ENCODE measurements around the gene DENND2A.

DNA sequence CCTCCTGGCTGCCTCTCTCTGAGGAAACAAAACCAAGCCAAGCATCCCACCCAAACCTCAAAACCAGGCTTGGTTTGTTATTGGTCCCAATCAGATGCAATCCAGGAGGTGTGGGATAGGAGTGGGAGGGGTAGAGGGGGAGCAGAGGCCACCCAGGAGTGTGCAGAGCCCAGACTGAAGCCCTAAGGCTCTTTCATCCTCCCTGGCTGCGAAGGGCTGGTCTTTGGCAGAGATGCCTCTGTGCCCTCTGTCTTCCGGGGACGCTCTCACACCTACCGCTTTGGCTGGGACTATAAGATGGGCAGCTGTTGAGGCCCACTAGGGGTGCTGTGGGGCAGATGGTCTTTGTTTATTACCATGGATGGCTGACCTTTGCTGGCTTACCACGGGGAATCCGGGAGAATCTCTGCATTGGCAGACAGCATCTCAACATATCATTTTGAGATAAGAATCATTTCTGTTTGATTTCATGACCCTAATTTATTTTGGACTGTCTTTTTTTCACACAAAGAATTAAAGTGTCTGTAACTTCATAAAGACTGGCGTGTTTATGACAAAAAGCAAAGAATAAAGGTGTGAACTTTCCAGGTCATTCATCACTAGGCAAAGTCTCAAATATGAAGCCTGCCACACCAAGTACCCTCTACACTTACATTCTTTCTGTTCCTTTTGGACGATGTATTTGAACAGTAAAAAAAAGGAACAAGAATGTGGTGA lies 6.5 kb upstream of the DENND2A start:
- TF ChIP-seq EZH2 (IDR thresholded peaks at IDR 0.05; ENCODE audit: borderline replicate concordance): no peak
- TF ChIP-seq, protein P1, sequence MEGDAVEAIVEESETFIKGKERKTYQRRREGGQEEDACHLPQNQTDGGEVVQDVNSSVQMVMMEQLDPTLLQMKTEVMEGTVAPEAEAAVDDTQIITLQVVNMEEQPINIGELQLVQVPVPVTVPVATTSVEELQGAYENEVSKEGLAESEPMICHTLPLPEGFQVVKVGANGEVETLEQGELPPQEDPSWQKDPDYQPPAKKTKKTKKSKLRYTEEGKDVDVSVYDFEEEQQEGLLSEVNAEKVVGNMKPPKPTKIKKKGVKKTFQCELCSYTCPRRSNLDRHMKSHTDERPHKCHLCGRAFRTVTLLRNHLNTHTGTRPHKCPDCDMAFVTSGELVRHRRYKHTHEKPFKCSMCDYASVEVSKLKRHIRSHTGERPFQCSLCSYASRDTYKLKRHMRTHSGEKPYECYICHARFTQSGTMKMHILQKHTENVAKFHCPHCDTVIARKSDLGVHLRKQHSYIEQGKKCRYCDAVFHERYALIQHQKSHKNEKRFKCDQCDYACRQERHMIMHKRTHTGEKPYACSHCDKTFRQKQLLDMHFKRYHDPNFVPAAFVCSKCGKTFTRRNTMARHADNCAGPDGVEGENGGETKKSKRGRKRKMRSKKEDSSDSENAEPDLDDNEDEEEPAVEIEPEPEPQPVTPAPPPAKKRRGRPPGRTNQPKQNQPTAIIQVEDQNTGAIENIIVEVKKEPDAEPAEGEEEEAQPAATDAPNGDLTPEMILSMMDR (IDR thresholded peaks at IDR 0.05; ENCODE audit: poor library complexity): peak; percentile 46

Data from hepatocyte (in vitro differentiated cells).